Measurements from ENCODE around the gene BID.
A peak's percentile ranks its signal among the peaks of the same experiment; 100 is the strongest.

BID gene

GRCh38 chr22:17748555-17749353, 25.5 kb downstream of the BID start:
- no peak for TF ChIP-seq CTCF (conservative IDR thresholded peaks at IDR 0.05; ENCODE audit: control insufficient read depth, insufficient read depth, low read depth, low read length)
- no peak for DNase-seq (ENCODE audit: low read depth)
- no peak overlapping the region for H3K4me3 ChIP-seq (ENCODE audit: control insufficient read depth, low read depth, low read length)

GRCh38 chr22:17746916-17747315, 27.4 kb downstream of the BID start:
- DNase-seq (ENCODE audit: low read depth): no peak
- TF ChIP-seq CTCF (conservative IDR thresholded peaks at IDR 0.05; ENCODE audit: control insufficient read depth, insufficient read depth, low read depth, low read length): no peak
- H3K4me3 ChIP-seq (ENCODE audit: control insufficient read depth, low read depth, low read length): no peak overlapping the region

- TF ChIP-seq CTCF (conservative IDR thresholded peaks at IDR 0.05; ENCODE audit: control insufficient read depth, insufficient read depth, low read depth, low read length): no peak
These were observed 29.8 kb downstream of the BID start for GRCh38 chr22:17744430-17744829.

GRCh38 chr22:17743661-17744411, 30.4 kb downstream of the BID start:
- H3K4me3 ChIP-seq (ENCODE audit: control insufficient read depth, low read depth, low read length): no peak overlapping the region
- DNase-seq (ENCODE audit: low read depth): no peak
- no peak for TF ChIP-seq CTCF (conservative IDR thresholded peaks at IDR 0.05; ENCODE audit: control insufficient read depth, insufficient read depth, low read depth, low read length)

More at GRCh38 chr22:17744430-17744829, 29.8 kb downstream of the BID start:
- no peak overlapping the region for H3K4me3 ChIP-seq (ENCODE audit: control insufficient read depth, low read depth, low read length)
- DNase-seq (ENCODE audit: low read depth): no peak

- H3K4me3 ChIP-seq (ENCODE audit: control insufficient read depth, low read depth, low read length): no peak overlapping the region
- DNase-seq (ENCODE audit: low read depth): peak; percentile 79
- peak; percentile 78 for TF ChIP-seq CTCF (conservative IDR thresholded peaks at IDR 0.05; ENCODE audit: control insufficient read depth, insufficient read depth, low read depth, low read length)
These were observed 31.8 kb downstream of the BID start for GRCh38 chr22:17742527-17742902.

GRCh38 chr22:17741866-17742526, 32.3 kb downstream of the BID start:
- DNase-seq (ENCODE audit: low read depth): no peak
- H3K4me3 ChIP-seq (ENCODE audit: control insufficient read depth, low read depth, low read length): no peak overlapping the region
- no peak for TF ChIP-seq CTCF (conservative IDR thresholded peaks at IDR 0.05; ENCODE audit: control insufficient read depth, insufficient read depth, low read depth, low read length)

All from fibroblast of mammary gland (primary cell).